A549 (cell line): Measurements from ENCODE around the gene ABI3BP. TPM values are rescaled to one million over a fixed set of nuclear protein-coding genes. Genes with fewer than 3 reads are reported as not detected.

Experiments
- ATAC-seq, 2 experiments: fragments of 200-7000 bp in 1 of 2; fragments of >200 bp in 1 of 2; cut with Nextera tagmentation in 1 of 2; cut with Tn5 transposase in 1 of 2; 3 replicates each; pipeline versions ENCODE4 v1.8.0 to v1.9.1; 2018 to 2020; ENCODE audit warnings: mild to moderate bottlenecking in 1 of 2, moderate library complexity in 1 of 2
- CTCF ChIA-PET: fragments of 300-600 bp; sonication (Branson Sonifier 250); formaldehyde crosslinking; extraction: SDS; loops from one replicate; lab custom pipeline; 2021; ENCODE audit warnings: antibody characterized with exemption, inconsistent platforms; lab: Yijun Ruan, JAX
- POLR2A ChIA-PET: fragments of 350-600 bp; formaldehyde crosslinking; extraction: SDS; loops from one replicate; lab custom pipeline; 2021; ENCODE audit warnings: antibody characterized with exemption, inconsistent platforms; lab: Yijun Ruan, JAX
- DNase-seq, 2 experiments: peaks; one replicate each; pipeline versions ENCODE4 v3.0.0 to v3.0.0-alpha.2; 2011 to 2016; ENCODE audit warnings: low read depth in 1 of 2, low spot score in 1 of 2
- FAIRE-seq: peaks from 2 replicates; lab custom pipeline; 2011; peaks lifted over from hg19 to GRCh38; lab: Jason Lieb, UNC
- H3K27ac ChIP-seq, 2 experiments: fragments of >200 bp; sonication (Bioruptor Twin); formaldehyde crosslinking; 3 replicates each; pipeline ENCODE4 v1.5.1; 2016 to 2017
- H3K4me1 ChIP-seq: fragments of >200 bp; sonication (Bioruptor Twin); formaldehyde crosslinking; 3 replicates; pipeline ENCODE4 v1.6.1; 2016
- H3K4me2 ChIP-seq: fragments of >200 bp; sonication (Bioruptor Twin); formaldehyde crosslinking; 3 replicates; pipeline ENCODE4 v1.6.1; 2016
- H3K4me3 ChIP-seq: fragments of >200 bp; sonication (Bioruptor Twin); formaldehyde crosslinking; 3 replicates; pipeline ENCODE4 v1.5.1; 2016
- H3K9me3 ChIP-seq: fragments of >200 bp; sonication (Bioruptor Twin); formaldehyde crosslinking; 3 replicates; pipeline ENCODE4 v1.6.1; 2016
- CBX8 ChIP-seq: fragments of 200-600 bp; sonication (generic); IDR thresholded peaks from 2 replicates; pipeline ENCODE4 v1.6.1; 2016
- CHD4 ChIP-seq: fragments of 200-600 bp; sonication (generic); IDR thresholded peaks from 2 replicates; pipeline ENCODE4 v1.6.1; 2016; ENCODE audit warnings: antibody characterized with exemption, mild to moderate bottlenecking, borderline replicate concordance
- EHMT2 ChIP-seq: fragments of 200-600 bp; sonication (generic); IDR thresholded peaks from 2 replicates; pipeline ENCODE4 v1.6.1; 2016; ENCODE audit warnings: antibody characterized with exemption, low read depth, mild to moderate bottlenecking, moderate library complexity
- ESRRA ChIP-seq: fragments of 150-350 bp; IDR thresholded peaks from 2 replicates; pipeline ENCODE4 v1.6.1; 2014; ENCODE audit warnings: mild to moderate bottlenecking, low read length, borderline replicate concordance
- FOSB ChIP-seq: fragments of 250-450 bp; sonication (Bioruptor Pico); IDR thresholded peaks from 2 replicates; pipeline ENCODE4 v1.5.0; 2020; ENCODE audit warnings: mild to moderate bottlenecking, moderate library complexity
- FOSL2 ChIP-seq, 2 experiments: fragments of 450-650 bp in 1 of 2; fragments of >200 bp in 1 of 2; sonication (Bioruptor Twin) in 1 of 2; formaldehyde crosslinking; IDR thresholded peaks; 2 replicates each; pipeline versions ENCODE4 v1.5.0 to v1.6.1; 2016 to 2020; ENCODE audit warnings: mild to moderate bottlenecking in 1 of 2, moderate library complexity in 1 of 2
- FOXS1 ChIP-seq: fragments of 250-450 bp; sonication (Bioruptor Pico); IDR thresholded peaks from 2 replicates; pipeline ENCODE4 v1.5.0; 2020; ENCODE audit warnings: mild to moderate bottlenecking, moderate library complexity
- HOXB13 ChIP-seq: fragments of 250-450 bp; sonication (Bioruptor Pico); IDR thresholded peaks from 2 replicates; pipeline ENCODE4 v1.5.0; 2020; ENCODE audit warnings: low read depth, mild to moderate bottlenecking, moderate library complexity
- JUN ChIP-seq, 2 experiments: fragments of >200 bp; sonication (Bioruptor Twin); formaldehyde crosslinking; IDR thresholded peaks; 2 replicates in 1 of 2; 3 replicates in 1 of 2; pipeline ENCODE4 v1.6.1; 2016 to 2017
- KDM1A ChIP-seq: fragments of 200-600 bp; sonication (generic); IDR thresholded peaks from 2 replicates; pipeline ENCODE4 v1.6.1; 2016; ENCODE audit warnings: low read depth, mild to moderate bottlenecking
- MAFK ChIP-seq: fragments of 450-650 bp; IDR thresholded peaks from 2 replicates; pipeline ENCODE4 v1.6.1; 2014; ENCODE audit not compliant: partially characterized antibody
- MAZ ChIP-seq: fragments of 150-350 bp; IDR thresholded peaks from 2 replicates; pipeline ENCODE4 v1.6.1; 2014; ENCODE audit warnings: antibody characterized with exemption, low read depth, low read length, borderline replicate concordance
- MYC ChIP-seq: IDR thresholded peaks from 2 replicates; pipeline ENCODE4 v1.6.1; 2012; ENCODE audit warnings: mild to moderate bottlenecking, inconsistent platforms, low read length, improper control_type of control experiment, borderline replicate concordance
- NPAS2 ChIP-seq: fragments of 250-450 bp; sonication (Bioruptor Pico); IDR thresholded peaks from 2 replicates; pipeline ENCODE4 v1.8.0; 2022; ENCODE audit warnings: mild to moderate bottlenecking, moderate library complexity, borderline replicate concordance
- NR3C1 ChIP-seq: fragments of >200 bp; sonication (Bioruptor Twin); formaldehyde crosslinking; IDR thresholded peaks from 3 replicates; pipeline ENCODE4 v1.6.1; 2017
- PHF8 ChIP-seq: fragments of 200-600 bp; sonication (generic); IDR thresholded peaks from 2 replicates; pipeline ENCODE4 v1.6.1; 2016; ENCODE audit warnings: low read depth, mild to moderate bottlenecking, antibody characterized with exemption, moderate library complexity, borderline replicate concordance
- RARB ChIP-seq: fragments of 250-450 bp; sonication (Bioruptor Pico); IDR thresholded peaks from 2 replicates; pipeline ENCODE4 v1.8.0; 2021; ENCODE audit warnings: mild to moderate bottlenecking, moderate library complexity
- RCOR1 ChIP-seq: fragments of 150-350 bp; IDR thresholded peaks from 2 replicates; pipeline ENCODE4 v1.6.1; 2014; ENCODE audit warnings: antibody characterized with exemption, low read length, low read depth
- RFX5 ChIP-seq: fragments of 450-650 bp; IDR thresholded peaks from 2 replicates; pipeline ENCODE4 v1.7.1; 2014; ENCODE audit warnings: antibody characterized with exemption, mild to moderate bottlenecking, moderate library complexity
- RNF2 ChIP-seq: fragments of 200-600 bp; sonication (generic); IDR thresholded peaks from 2 replicates; pipeline ENCODE4 v1.6.1; 2016; ENCODE audit warnings: low read depth, mild to moderate bottlenecking, antibody characterized with exemption, moderate library complexity, borderline replicate concordance
- TFCP2L1 ChIP-seq: fragments of 250-450 bp; sonication (Bioruptor Pico); IDR thresholded peaks from 2 replicates; pipeline ENCODE4 v1.5.0; 2021; ENCODE audit warnings: mild to moderate bottlenecking
- ZC3H11A ChIP-seq: fragments of 450-650 bp; IDR thresholded peaks from 2 replicates; pipeline ENCODE4 v1.6.1; 2014; ENCODE audit warnings: antibody characterized with exemption, mild to moderate bottlenecking
- ZSCAN20 ChIP-seq: fragments of 250-450 bp; sonication (Bioruptor Pico); IDR thresholded peaks from 2 replicates; pipeline ENCODE4 v1.8.0; 2022; ENCODE audit warnings: mild to moderate bottlenecking, moderate library complexity
- WGBS: methylation state at CpG from one replicate; pipeline ENCODE4 v1.1.6; 2017; ENCODE audit errors: missing lambda C conversion rate; 5-methylcytosine and 5-hydroxymethylcytosine counted together
- polyA plus RNA-seq, 4 experiments: library from polyadenylated mRNA; depleted of rRNA in 3 of 4; stranded (reverse); fragments of >200 nt; fragmentation: RNase III in 1 of 4; extraction: RNeasy Plus Mini Kit Qiagen cat#74134 plus additional on column Dnase treatment in 1 of 4; gene quantifications; 2 replicates in 3 of 4; 3 replicates in 1 of 4; pipeline ENCODE4 v1.2.3, GENCODE V29; 2011 to 2017
- TF ChIP-seq, protein P1 (sequence below): fragments of >200 bp; sonication (Bioruptor Twin); formaldehyde crosslinking; IDR thresholded peaks from 3 replicates; pipeline ENCODE4 v1.5.1; 2016
- TF ChIP-seq, protein P2 (sequence below): fragments of >200 bp; sonication (Bioruptor Twin); formaldehyde crosslinking; IDR thresholded peaks from 2 replicates; pipeline ENCODE4 v1.6.1; 2016
- TF ChIP-seq, protein P3 (sequence below): fragments of 250-450 bp; sonication (Bioruptor Pico); IDR thresholded peaks from 2 replicates; pipeline ENCODE4 v1.5.0; 2020; ENCODE audit warnings: low read depth, mild to moderate bottlenecking, moderate library complexity
- TF ChIP-seq, protein P4 (sequence below): IDR thresholded peaks from 2 replicates; pipeline ENCODE4 v1.6.1; 2012; ENCODE audit warnings: low read depth, borderline replicate concordance
- TF ChIP-seq, protein P5 (sequence below): fragments of >200 bp; sonication (Bioruptor Twin); formaldehyde crosslinking; IDR thresholded peaks from 3 replicates; pipeline ENCODE4 v1.6.1; 2016

ABI3BP gene
- polyA plus RNA-seq, 2 of the 4 experiments (the other 2 are of a cell fraction), result 1.3 to 1.8 TPM

DNA sequence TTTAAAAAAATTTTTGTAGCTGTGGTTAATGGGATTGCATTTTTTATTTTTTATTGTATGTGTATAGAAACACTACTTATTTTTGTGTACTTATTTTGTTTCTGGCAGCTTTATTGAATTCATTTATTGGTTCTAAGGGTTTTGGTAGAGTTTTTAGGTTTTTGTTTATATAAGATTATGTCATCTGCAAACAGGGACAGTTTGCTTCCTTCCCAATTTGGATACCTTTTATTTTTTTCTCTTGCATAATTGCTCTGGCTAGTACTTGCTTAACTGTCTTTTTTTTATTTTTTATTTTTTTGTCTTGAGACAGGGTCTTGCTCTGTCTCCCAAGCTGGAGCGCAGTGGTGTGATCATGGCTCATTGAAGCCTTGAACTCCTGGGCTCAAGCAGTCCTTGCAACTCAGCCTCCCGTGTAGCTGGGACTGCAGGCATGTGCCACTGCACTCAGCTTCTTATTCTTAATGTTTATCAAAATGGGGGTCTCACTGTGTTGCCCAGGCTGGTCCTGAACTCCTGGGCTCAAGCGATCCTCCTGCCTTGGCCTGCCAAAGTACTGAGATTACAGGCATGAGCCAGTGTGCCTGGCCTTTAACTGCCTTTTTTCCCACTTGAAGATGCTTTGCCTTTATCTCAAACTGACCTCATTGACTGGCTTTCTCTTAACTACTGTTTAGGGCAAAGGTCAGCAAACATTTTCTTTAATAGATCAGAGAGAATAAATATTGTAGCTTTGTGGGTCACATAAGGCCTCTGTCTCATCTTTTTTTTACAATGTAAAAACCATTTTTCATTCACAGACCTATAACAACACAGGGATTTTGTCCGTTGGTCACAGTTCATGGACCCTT is 275.4 kb downstream of the ABI3BP start:
- no peak for FAIRE-seq
- Histone ChIP-seq H3K9me3 (no peaks in the 10 kb centered on the region), H3K4me2 (0 out of 3 replicates have a peak overlapping the region, but pooled peaks have one; percentile 7), H3K4me1 (peaks cover 12% of the 10 kb centered on the region; the same call in 1 of the 3 replicates), H3K4me3 (no peak overlapping the region), H3K27ac (no peak overlapping the region)
- WGBS, result 83% methylated on average over 4 of the region's 4 CpGs
- CTCF ChIA-PET, result interaction anchor here (1.0 to 1.8 kb wide), 3 partner anchors 9 to 22 kb away, joined by 3 read pairs; no protein-coding TSS in a partner anchor
- no peak for ATAC-seq
- DNase-seq, result no peak
- no peak for TF ChIP-seq TFCP2L1 (CRISPR knock-in tag)
- no peak for TF ChIP-seq PHF8
- TF ChIP-seq, protein P1, sequence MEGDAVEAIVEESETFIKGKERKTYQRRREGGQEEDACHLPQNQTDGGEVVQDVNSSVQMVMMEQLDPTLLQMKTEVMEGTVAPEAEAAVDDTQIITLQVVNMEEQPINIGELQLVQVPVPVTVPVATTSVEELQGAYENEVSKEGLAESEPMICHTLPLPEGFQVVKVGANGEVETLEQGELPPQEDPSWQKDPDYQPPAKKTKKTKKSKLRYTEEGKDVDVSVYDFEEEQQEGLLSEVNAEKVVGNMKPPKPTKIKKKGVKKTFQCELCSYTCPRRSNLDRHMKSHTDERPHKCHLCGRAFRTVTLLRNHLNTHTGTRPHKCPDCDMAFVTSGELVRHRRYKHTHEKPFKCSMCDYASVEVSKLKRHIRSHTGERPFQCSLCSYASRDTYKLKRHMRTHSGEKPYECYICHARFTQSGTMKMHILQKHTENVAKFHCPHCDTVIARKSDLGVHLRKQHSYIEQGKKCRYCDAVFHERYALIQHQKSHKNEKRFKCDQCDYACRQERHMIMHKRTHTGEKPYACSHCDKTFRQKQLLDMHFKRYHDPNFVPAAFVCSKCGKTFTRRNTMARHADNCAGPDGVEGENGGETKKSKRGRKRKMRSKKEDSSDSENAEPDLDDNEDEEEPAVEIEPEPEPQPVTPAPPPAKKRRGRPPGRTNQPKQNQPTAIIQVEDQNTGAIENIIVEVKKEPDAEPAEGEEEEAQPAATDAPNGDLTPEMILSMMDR, result no peak
- TF ChIP-seq CHD4, result no peak
- no peak for TF ChIP-seq RARB (CRISPR knock-in tag)
- no peak for TF ChIP-seq MAZ
- TF ChIP-seq CBX8, result no peak
- TF ChIP-seq HOXB13 (CRISPR knock-in tag), result no peak
- no peak for TF ChIP-seq ZSCAN20 (CRISPR knock-in tag)
- TF ChIP-seq NR3C1, result no peak
- no peak for TF ChIP-seq ZC3H11A
- no peak for TF ChIP-seq KDM1A
- TF ChIP-seq, protein P2, sequence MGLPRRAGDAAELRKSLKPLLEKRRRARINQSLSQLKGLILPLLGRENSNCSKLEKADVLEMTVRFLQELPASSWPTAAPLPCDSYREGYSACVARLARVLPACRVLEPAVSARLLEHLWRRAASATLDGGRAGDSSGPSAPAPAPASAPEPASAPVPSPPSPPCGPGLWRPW, result no peak
- TF ChIP-seq, protein P3, sequence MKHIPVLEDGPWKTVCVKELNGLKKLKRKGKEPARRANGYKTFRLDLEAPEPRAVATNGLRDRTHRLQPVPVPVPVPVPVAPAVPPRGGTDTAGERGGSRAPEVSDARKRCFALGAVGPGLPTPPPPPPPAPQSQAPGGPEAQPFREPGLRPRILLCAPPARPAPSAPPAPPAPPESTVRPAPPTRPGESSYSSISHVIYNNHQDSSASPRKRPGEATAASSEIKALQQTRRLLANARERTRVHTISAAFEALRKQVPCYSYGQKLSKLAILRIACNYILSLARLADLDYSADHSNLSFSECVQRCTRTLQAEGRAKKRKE (CRISPR knock-in tag), result no peak
- TF ChIP-seq RFX5, result no peak
- no peak for TF ChIP-seq RNF2
- POLR2A ChIA-PET, result interaction anchor here (1.2 kb wide), 1 partner anchor 8 kb away, joined by 4 read pairs; no protein-coding TSS in a partner anchor

DNA sequence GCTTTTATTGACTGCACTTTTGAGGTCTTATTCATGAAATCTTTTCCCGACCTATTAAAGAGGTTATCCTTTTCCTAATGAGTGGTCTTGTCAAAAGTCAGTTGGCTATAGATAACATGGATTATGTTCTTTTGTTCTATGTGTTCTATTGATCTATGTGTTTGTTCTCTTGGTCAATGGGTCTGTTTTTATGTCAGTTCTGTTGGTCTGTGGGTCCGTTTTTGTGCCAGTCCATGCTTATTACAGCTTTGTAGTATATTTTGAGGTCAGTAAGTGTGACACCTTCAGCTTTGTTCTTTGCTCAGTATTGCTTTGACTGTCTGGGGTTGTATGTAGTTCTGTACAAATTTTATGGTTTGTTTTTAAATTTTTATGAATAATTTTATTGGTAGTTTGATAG is 276.2 kb downstream of the ABI3BP start:
- no peaks in the 10 kb centered on the region for H3K9me3 ChIP-seq
- H3K27ac ChIP-seq, result no peak overlapping the region
- 90% methylated on average over 2 of the region's 2 CpGs for WGBS
- ATAC-seq (no peak), DNase-seq (no peak), FAIRE-seq (no peak)
- no peak overlapping the region for H3K4me3 ChIP-seq
- POLR2A ChIA-PET, result no interaction called here
- CTCF ChIA-PET, result interaction anchor here (1.4 to 1.8 kb wide), 2 partner anchors 10 to 21 kb away, joined by 3 read pairs; no protein-coding TSS in a partner anchor
- TF ChIP-seq NPAS2 (CRISPR knock-in tag), result no peak
- TF ChIP-seq MYC, result no peak
- TF ChIP-seq EHMT2, result no peak
- no peak for TF ChIP-seq CHD4
- no peak for TF ChIP-seq FOSB (CRISPR knock-in tag)
- TF ChIP-seq RCOR1, result no peak
- no peak for TF ChIP-seq FOXS1 (CRISPR knock-in tag)
- TF ChIP-seq, protein P2, result no peak
- no peak for TF ChIP-seq RNF2
- TF ChIP-seq MAFK, result no peak
- TF ChIP-seq, protein P4, sequence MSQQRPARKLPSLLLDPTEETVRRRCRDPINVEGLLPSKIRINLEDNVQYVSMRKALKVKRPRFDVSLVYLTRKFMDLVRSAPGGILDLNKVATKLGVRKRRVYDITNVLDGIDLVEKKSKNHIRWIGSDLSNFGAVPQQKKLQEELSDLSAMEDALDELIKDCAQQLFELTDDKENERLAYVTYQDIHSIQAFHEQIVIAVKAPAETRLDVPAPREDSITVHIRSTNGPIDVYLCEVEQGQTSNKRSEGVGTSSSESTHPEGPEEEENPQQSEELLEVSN, result no peak
- no peak for TF ChIP-seq ESRRA
- TF ChIP-seq, protein P5, sequence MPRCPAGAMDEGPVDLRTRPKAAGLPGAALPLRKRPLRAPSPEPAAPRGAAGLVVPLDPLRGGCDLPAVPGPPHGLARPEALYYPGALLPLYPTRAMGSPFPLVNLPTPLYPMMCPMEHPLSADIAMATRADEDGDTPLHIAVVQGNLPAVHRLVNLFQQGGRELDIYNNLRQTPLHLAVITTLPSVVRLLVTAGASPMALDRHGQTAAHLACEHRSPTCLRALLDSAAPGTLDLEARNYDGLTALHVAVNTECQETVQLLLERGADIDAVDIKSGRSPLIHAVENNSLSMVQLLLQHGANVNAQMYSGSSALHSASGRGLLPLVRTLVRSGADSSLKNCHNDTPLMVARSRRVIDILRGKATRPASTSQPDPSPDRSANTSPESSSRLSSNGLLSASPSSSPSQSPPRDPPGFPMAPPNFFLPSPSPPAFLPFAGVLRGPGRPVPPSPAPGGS, result no peak
- TF ChIP-seq JUN (IDR thresholded peaks at IDR 0.05), result no peak
- no peak for TF ChIP-seq FOSL2 (IDR thresholded peaks at IDR 0.05)
- TF ChIP-seq FOSL2 (CRISPR knock-in tag; IDR thresholded peaks at IDR 0.05), result no peak
- no peak for TF ChIP-seq ZC3H11A
- H3K4me2 ChIP-seq, result no peak overlapping the region
- H3K4me1 ChIP-seq, result peaks cover 19% of the 10 kb centered on the region; the same call in 1 of the 3 replicates
